Esophagus muscularis mucosa (tissue), 4 donors: Measurements from ENCODE around the gene FAM120B.

Experiments
- EP300 ChIP-seq: sonication (generic); formaldehyde crosslinking; IDR thresholded peaks from one replicate; pipeline ENCODE4 v1.6.1; 2017; ENCODE audit warnings: antibody characterized with exemption
- POLR2A ChIP-seq: fragments of 450-650 bp; IDR thresholded peaks from one replicate; pipeline ENCODE4 v1.6.1; 2017; ENCODE audit warnings: antibody characterized with exemption, moderate library complexity, mild to moderate bottlenecking, low read depth
- POLR2AphosphoS5 ChIP-seq, 2 donors: sonication (generic); formaldehyde crosslinking; IDR thresholded peaks; one replicate each; pipeline ENCODE4 v1.6.1; 2017; ENCODE audit warnings: antibody characterized with exemption in 2 of 2
- TF ChIP-seq, protein P1 (sequence below), 3 experiments: fragments of 200-600 bp in 2 of 3; fragments of 450-650 bp in 1 of 3; sonication (generic) in 2 of 3; IDR thresholded peaks; one replicate each; pipeline ENCODE4 v1.5.1; 2017 to 2019; ENCODE audit warnings: antibody characterized with exemption in 3 of 3, mild to moderate bottlenecking in 2 of 3, moderate library complexity in 1 of 3

DNA sequence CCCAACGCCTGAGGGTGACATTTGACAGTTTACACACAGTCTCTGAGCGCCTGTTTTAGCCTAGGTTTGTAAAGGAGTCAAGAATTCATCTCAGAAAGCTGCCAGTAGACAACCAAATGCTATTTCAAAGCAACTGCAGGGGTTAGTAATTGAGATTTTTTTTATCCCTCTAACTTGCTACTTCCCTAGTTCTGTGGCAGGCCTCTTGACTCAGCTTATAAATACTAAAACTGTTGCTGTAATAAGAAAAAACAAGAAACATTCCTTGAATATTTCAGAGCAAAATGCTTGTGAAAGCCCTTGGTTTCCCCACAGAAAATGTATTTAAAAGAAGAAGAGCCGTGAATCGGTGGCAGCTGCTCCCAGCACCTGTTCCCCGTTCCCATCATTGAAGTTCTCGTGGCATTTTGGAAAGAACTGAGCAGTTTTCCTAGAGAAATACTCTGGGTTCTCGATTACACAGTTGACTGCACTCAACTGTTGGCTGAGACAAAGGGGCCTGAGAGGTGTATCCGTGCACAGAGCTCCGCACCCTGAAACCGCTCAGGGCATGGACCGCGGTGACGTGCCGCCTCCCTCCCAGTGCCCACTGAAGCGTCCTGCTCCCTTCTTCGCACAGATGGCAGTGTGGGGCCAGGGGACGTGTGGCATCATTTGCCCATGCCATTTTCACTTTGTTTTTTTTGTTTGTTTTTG lies 36.6 kb upstream of the FAM120B start:
- TF ChIP-seq, protein P1, sequence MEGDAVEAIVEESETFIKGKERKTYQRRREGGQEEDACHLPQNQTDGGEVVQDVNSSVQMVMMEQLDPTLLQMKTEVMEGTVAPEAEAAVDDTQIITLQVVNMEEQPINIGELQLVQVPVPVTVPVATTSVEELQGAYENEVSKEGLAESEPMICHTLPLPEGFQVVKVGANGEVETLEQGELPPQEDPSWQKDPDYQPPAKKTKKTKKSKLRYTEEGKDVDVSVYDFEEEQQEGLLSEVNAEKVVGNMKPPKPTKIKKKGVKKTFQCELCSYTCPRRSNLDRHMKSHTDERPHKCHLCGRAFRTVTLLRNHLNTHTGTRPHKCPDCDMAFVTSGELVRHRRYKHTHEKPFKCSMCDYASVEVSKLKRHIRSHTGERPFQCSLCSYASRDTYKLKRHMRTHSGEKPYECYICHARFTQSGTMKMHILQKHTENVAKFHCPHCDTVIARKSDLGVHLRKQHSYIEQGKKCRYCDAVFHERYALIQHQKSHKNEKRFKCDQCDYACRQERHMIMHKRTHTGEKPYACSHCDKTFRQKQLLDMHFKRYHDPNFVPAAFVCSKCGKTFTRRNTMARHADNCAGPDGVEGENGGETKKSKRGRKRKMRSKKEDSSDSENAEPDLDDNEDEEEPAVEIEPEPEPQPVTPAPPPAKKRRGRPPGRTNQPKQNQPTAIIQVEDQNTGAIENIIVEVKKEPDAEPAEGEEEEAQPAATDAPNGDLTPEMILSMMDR (IDR thresholded peaks at IDR 0.05) = no peak
- TF ChIP-seq POLR2A (no peak), POLR2AphosphoS5 (IDR thresholded peaks at IDR 0.05) (no peak), EP300 (no peak)
